Kidney epithelial cell (primary cell): Measurements from ENCODE around the gene RGS2. TPM values are rescaled to one million over a fixed set of nuclear protein-coding genes. Genes with fewer than 3 reads are reported as not detected.

Source experiments
- DNase-seq: peaks from one replicate; pipeline ENCODE4 v3.0.0-alpha.2; 2010; ENCODE audit warnings: low read depth
- H3K27me3 ChIP-seq: 2 replicates; pipeline ENCODE4 v1.6.0; 2011; ENCODE audit warnings: low read length; ENCODE audit not compliant: control insufficient read depth, insufficient read depth
- H3K36me3 ChIP-seq: 2 replicates; pipeline ENCODE4 v1.5.1; 2011; ENCODE audit warnings: low read length; ENCODE audit not compliant: control insufficient read depth, insufficient read depth
- H3K4me3 ChIP-seq: 2 replicates; pipeline ENCODE4 v1.5.1; 2011; ENCODE audit warnings: low read depth, mild to moderate bottlenecking, control low read depth, low read length
- total RNA-seq: library from RNA; depleted of rRNA; stranded (reverse); fragments of >200 nt; gene quantifications from 2 replicates; pipeline ENCODE4 v1.2.3, GENCODE V29; 2015
- TF ChIP-seq, protein P1 (sequence below): IDR thresholded peaks from 2 replicates; pipeline ENCODE4 v1.5.1; 2011; ENCODE audit warnings: mild to moderate bottlenecking, moderate library complexity, low read length, control low read depth, inconsistent platforms; ENCODE audit not compliant: insufficient read depth, poor library complexity, severe bottlenecking

Gene RGS2
- total RNA-seq, 1 donor from 2014 or later = 1.9 TPM

DNA sequence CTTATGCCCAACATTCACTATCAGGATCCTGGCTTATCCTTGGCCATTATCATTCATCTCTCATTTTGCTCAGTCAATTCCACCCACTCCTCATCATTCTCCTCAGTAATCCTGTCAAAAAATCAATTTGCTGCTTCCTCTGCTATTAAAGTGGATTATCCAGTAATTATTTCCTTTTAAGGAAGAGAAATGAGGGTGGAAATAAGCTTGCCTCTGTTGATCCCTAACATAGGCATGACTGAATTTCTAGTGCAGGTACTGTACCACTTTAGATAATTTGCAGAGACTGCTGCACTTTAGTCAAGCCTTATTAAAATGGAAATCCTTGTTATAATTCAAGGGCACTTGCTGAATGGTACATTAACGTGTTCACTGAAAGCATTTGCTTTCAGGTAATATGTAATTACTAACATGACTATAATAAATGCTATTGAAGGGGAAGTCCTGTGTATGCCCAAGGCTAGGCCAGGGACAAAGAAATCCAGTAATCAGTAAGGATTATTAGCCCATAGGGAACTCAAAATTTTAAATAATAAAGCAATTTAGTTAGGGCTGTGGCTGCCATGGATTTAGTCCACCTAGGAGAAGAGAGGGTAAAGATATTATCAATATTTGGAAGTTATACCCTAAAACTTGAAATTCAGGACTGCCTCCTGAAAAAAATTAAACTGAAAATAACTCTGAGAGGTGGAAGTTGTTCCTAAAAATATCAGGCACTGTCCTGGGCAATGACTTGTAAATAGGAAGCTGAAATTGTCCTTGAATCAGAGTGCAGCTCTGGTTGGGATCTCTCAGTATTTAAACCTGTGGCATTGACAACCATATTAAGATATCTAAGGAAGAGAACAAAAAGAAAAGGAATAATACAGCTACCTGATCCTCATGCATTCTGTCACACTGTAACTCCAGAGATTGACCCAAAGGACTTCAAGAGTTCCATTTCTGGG lies 43.4 kb downstream of the RGS2 start:
- Histone ChIP-seq H3K4me3 (no peak overlapping the region), H3K36me3 (no peaks in the 10 kb centered on the region), H3K27me3 (no peaks in the 10 kb centered on the region)
- DNase-seq = no peak
- TF ChIP-seq, protein P1, sequence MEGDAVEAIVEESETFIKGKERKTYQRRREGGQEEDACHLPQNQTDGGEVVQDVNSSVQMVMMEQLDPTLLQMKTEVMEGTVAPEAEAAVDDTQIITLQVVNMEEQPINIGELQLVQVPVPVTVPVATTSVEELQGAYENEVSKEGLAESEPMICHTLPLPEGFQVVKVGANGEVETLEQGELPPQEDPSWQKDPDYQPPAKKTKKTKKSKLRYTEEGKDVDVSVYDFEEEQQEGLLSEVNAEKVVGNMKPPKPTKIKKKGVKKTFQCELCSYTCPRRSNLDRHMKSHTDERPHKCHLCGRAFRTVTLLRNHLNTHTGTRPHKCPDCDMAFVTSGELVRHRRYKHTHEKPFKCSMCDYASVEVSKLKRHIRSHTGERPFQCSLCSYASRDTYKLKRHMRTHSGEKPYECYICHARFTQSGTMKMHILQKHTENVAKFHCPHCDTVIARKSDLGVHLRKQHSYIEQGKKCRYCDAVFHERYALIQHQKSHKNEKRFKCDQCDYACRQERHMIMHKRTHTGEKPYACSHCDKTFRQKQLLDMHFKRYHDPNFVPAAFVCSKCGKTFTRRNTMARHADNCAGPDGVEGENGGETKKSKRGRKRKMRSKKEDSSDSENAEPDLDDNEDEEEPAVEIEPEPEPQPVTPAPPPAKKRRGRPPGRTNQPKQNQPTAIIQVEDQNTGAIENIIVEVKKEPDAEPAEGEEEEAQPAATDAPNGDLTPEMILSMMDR = no peak

DNA sequence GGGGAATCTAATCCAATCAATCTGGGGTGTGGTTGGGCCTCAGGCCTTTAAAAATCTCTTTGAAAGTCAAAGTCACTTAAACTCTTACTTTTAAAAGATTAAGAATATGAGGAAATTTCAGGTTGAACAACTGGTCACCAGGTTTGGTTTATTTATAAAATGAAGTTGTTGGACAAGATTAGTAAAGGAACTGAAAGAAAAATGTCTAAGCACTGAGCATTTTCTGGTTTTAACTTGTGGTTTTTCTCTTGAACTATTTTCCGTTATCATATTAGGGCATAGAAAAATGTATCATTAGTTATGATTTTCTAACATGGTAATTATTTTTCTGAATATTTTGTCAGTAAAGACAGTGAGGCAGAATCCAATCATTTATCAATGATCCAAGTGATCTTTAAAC lies 49.6 kb downstream of the RGS2 start:
- TF ChIP-seq, protein P1 = no peak
- H3K36me3 ChIP-seq = no peaks in the 10 kb centered on the region
- DNase-seq = no peak
- no peaks in the 10 kb centered on the region for H3K27me3 ChIP-seq
- no peak overlapping the region for H3K4me3 ChIP-seq

DNA sequence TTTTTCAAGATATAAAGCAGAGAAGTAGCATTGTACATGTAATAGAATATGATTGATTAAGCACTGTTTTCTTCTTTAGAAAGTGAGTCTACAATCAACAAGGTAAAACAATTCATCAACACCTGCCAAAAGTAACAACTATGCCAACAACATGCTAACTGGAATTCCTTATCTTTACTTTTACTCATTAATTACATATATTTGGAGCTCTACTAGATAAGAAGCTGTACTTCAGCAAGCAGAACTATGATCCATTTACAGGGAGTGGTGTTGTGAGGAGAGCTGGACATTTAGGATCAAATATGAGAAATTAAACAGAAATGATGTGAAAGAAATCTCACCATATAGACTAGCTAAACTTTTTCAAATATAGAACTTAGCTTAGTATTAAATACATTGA lies 51.0 kb downstream of the RGS2 start:
- Histone ChIP-seq H3K27me3 (no peaks in the 10 kb centered on the region), H3K4me3 (no peak overlapping the region), H3K36me3 (no peaks in the 10 kb centered on the region)
- no peak for DNase-seq
- TF ChIP-seq, protein P1 = no peak

DNA sequence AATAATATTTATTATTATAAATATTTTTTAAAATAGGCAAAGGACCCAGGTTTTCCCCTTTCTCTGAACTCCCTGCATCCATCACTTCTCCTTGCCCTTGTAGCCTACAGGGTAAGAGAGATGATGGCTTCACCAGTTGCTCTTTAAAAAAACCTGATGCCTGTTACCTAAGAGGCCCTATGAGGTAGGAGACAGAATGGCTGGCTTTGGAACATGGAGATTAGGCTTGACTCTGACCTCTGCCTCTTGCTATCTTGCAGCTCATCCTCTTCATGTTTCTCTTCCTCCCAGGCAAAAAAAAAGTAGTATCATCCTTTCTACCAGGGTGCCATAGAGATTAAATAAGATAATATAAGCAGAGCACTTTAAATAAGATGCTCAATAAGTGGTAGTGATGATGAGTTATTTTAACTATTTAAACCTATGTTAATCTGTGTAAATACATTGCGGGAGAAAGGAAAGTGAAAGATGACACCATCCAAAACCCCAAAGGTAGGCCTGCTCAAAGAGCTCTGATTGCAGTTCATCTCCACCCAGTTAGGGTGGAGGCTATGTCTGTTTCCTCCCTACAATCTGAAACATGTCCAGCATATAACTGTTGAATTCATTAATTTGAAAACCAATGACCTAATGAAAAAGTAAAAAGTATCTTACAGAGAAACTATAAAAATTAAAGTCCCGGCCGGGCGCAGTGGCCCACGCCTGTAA lies 51.8 kb downstream of the RGS2 start:
- H3K27me3 ChIP-seq = no peaks in the 10 kb centered on the region
- H3K36me3 ChIP-seq = no peaks in the 10 kb centered on the region
- no peak for DNase-seq
- TF ChIP-seq, protein P1 = no peak
- H3K4me3 ChIP-seq = no peak overlapping the region

DNA sequence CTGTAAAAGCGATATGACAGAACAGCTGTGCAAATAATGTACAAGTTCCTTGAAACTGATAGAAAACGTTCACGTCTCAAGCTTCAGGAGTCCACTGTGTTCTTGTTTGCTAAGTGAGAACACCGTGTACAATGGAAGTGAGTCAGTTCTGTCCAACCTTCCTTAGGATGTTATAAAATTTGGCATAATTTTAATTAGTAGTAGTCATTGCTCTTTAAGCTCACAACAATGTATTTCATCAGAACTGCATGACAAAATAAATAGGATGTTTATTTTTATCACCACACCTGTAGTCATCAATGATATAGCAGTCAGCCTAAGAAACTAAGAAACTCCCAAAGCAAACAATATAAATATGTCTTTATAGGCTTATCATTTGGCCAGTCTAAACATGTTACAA lies 53.0 kb downstream of the RGS2 start:
- TF ChIP-seq, protein P1 = no peak
- Histone ChIP-seq H3K36me3 (no peaks in the 10 kb centered on the region), H3K4me3 (no peak overlapping the region), H3K27me3 (no peaks in the 10 kb centered on the region)
- no peak for DNase-seq

Other genes with a start within 250 kb of the RGS2 start
- 0.41 TPM in 1 of 2 replicates, not detected in the other for gene RGS1, start 233.3 kb upstream of the RGS2 start, total RNA-seq
- not detected in 2 replicates for gene RGS13, start 172.9 kb upstream of the RGS2 start, total RNA-seq